Activated T-helper 1 cell treated with anti-CD3 and anti-CD28 coated beads, Interleukin-12 subunit alpha, Interleukin-12 subunit beta, Interleukin-2, Interleukin-4 antibody, amounts not matched to agents 30 ng/mL and 10 ng/mL and 1 ng/mL, durations not matched to agents 14 hours and 24 hours and 36 hours (primary cell): ENCODE data around the gene CD19. TPM values are rescaled to one million over a fixed set of nuclear protein-coding genes. Genes with fewer than 3 reads are reported as not detected.
A peak's percentile ranks its signal among the peaks of the same experiment; 100 is the strongest.

Experiments
- DNase-seq: peaks from one replicate; pipeline ENCODE4 v3.0.0; 2021; ENCODE audit warnings: low spot score
- H3K27ac Mint-ChIP-seq: one replicate; pipeline ENCODE4 v1.8.0; 2021; ENCODE audit warnings: mild to moderate bottlenecking, mixed read lengths
- H3K27me3 Mint-ChIP-seq: one replicate; pipeline ENCODE4 v1.8.0; 2022; ENCODE audit warnings: mild to moderate bottlenecking, moderate library complexity, mixed read lengths; ENCODE audit not compliant: insufficient read depth
- H3K36me3 Mint-ChIP-seq: one replicate; pipeline ENCODE4 v1.8.0; 2021; ENCODE audit warnings: low read depth, mixed read lengths
- H3K4me1 Mint-ChIP-seq: one replicate; pipeline ENCODE4 v1.8.0; 2021; ENCODE audit warnings: low read depth, mixed read lengths
- H3K4me3 Mint-ChIP-seq: one replicate; pipeline ENCODE4 v1.8.0; 2021; ENCODE audit warnings: mild to moderate bottlenecking, moderate library complexity, mixed read lengths
- H3K9me3 Mint-ChIP-seq: one replicate; pipeline ENCODE4 v1.8.0; 2021; ENCODE audit warnings: mixed read lengths
- intact Hi-C: fragments of 100-400 bp; cut with micrococcal nuclease; formaldehyde crosslinking; loops from one replicate; pipeline ENCODE4 v1.15.1; 2024
- total RNA-seq: library from RNA; stranded (reverse); gene quantifications from 2 replicates; pipeline ENCODE4 v1.2.3, GENCODE V29; 2022

CD19 gene
- total RNA-seq, 1 donor from 2014 or later = not detected

GRCh38 chr16:28981517-28981916, 49.7 kb downstream of the CD19 start:
- Mint-ChIP-seq H3K27me3 (no peaks in the 10 kb centered on the region), H3K4me3 (no peak overlapping the region), H3K36me3 (peaks cover 44% of the 10 kb centered on the region), H3K9me3 (no peaks in the 10 kb centered on the region), H3K27ac (no peak overlapping the region), H3K4me1 (peaks cover 24% of the 10 kb centered on the region)
- no peak for DNase-seq
- intact Hi-C loops = no loop called here

DNA sequence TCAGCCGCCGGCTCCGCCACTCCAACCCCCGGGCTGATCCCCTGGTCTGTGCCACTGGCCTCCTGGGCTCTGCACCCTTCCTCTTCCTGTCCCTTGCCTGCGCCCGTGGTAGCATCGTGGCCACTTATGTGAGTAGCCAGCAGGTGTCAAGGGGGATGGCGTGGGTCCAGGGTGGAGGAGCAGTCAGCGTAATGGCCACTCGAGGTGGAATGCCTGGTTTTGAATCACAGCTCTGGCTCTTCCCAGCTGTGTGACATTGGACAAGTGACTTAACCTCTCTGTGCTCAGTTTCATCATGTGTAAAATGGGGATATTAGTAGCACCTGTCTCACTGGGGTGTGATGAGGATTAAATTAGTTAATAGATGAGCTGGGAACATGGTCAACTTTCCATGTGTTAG, 50.6 kb downstream of the CD19 start:
- DNase-seq = no peak
- Mint-ChIP-seq H3K4me3 (no peak overlapping the region), H3K4me1 (peaks cover 29% of the 10 kb centered on the region), H3K27me3 (no peaks in the 10 kb centered on the region), H3K36me3 (peaks cover 48% of the 10 kb centered on the region), H3K27ac (no peak overlapping the region), H3K9me3 (peaks cover 3% of the 10 kb centered on the region)
- intact Hi-C loops = no loop called here

- H3K36me3 Mint-ChIP-seq = peaks cover 54% of the 10 kb centered on the region
- no peak overlapping the region for H3K27ac Mint-ChIP-seq
Measured at GRCh38 chr16:28982949-28983348, 51.2 kb downstream of the CD19 start.

DNA sequence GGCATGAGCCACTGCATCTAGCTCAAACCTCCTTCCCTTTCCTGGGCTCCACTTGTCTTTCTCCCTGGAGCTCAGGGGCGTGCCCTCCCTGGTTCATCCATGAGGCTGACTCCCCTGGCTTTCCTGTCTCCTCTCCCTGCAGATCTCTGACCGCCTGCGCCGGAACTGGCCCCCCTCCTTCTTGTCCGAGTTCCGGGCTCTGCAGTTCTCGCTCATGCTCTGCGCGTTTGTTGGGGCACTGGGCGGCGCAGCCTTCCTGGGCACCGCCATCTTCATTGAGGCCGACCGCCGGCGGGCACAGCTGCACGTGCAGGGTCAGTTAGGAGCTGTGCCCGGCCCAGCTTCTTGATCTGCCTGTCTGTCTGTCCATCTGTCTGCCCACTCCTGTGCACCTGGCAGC, 51.9 kb downstream of the CD19 start:
- no peak for DNase-seq
- Mint-ChIP-seq H3K27ac (peak overlapping the region; percentile 70), H3K36me3 (peaks cover 53% of the 10 kb centered on the region), H3K4me1 (peaks cover 32% of the 10 kb centered on the region), H3K27me3 (no peaks in the 10 kb centered on the region), H3K9me3 (peaks cover 3% of the 10 kb centered on the region), H3K4me3 (peak overlapping the region; percentile 34)
- intact Hi-C loops = loop anchor here (2.0 kb wide), 1 partner anchor 59 kb away; the partner anchor contains the start of gene RABEP2

More at GRCh38 chr16:28982949-28983348, 51.2 kb downstream of the CD19 start:
- Mint-ChIP-seq H3K27me3 (no peaks in the 10 kb centered on the region), H3K4me1 (peaks cover 34% of the 10 kb centered on the region), H3K4me3 (no peak overlapping the region), H3K9me3 (peaks cover 3% of the 10 kb centered on the region)
- no peak for DNase-seq
- intact Hi-C loops = no loop called here

GRCh38 chr16:28984091-28984490, 52.3 kb downstream of the CD19 start:
- Mint-ChIP-seq H3K36me3 (peaks cover 58% of the 10 kb centered on the region), H3K9me3 (peaks cover 3% of the 10 kb centered on the region), H3K4me1 (peaks cover 37% of the 10 kb centered on the region), H3K27me3 (no peaks in the 10 kb centered on the region), H3K27ac (peak overlapping the region; percentile 70), H3K4me3 (peak overlapping the region; percentile 64)
- intact Hi-C loops = loop anchor here (2.0 kb wide), 1 partner anchor 59 kb away; the partner anchor contains the start of gene RABEP2
- no peak for DNase-seq

- Mint-ChIP-seq H3K4me1 (peaks cover 42% of the 10 kb centered on the region), H3K36me3 (peaks cover 63% of the 10 kb centered on the region), H3K27me3 (no peaks in the 10 kb centered on the region), H3K27ac (peak within 1 kb of the TSS; percentile 98), H3K4me3 (peak within 1 kb of the TSS; percentile 90), H3K9me3 (peaks cover 3% of the 10 kb centered on the region)
- DNase-seq = peak; percentile 72
- intact Hi-C loops = loop anchor here (1.0 to 2.0 kb wide), 2 partner anchors 10 to 60 kb away; partner anchors contain the start of genes RABEP2 and SPNS1
Measured at GRCh38 chr16:28984619-28985135, 52.9 kb downstream of the CD19 start, which contains the start of gene LAT. LAT (plus strand) TSS chr16:28985052; CDS start chr16:28985418, 366 bp downstream.

DNA sequence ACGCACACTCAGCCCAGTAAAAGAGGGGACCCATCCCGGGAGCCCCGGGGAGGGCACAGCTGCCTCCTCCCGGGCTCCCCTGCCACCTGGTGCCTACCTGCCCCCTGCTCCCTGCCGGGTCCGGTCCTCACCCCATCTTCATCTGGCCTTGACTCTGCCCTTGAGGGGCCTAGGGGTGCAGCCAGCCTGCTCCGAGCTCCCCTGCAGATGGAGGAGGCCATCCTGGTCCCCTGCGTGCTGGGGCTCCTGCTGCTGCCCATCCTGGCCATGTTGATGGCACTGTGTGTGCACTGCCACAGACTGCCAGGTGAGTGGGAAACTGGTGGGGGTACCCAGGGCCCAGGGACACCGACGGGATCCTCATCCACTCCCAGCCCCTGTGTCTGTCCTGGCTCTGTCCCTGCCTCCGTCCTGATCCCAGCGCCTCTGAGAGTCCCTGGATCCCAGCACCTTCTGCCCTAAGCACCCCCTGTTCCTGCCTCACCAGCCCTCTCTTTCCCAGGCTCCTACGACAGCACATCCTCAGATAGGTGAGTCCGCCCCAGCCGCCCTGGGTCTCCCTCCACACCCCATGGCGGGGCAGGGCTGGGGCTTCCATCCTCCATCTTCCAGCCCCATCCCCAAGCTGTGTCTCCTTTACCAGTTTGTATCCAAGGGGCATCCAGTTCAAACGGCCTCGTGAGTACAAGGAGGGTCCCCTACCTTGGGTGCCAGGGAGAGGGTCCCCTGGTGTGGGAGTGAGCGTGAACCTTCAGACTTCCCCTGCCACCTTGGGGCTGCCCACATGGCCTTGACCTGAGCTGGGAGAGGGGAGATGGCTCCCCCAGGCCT, 53.7 kb downstream of the CD19 start:
- H3K4me3 Mint-ChIP-seq = peak overlapping the region; percentile 90
- peaks cover 3% of the 10 kb centered on the region for H3K9me3 Mint-ChIP-seq
- intact Hi-C loops = loop anchor here (1.0 to 2.0 kb wide), 3 partner anchors 11 to 61 kb away; partner anchors contain the start of genes RABEP2 and SPNS1
- H3K4me1 Mint-ChIP-seq = peaks cover 50% of the 10 kb centered on the region
- peak overlapping the region; percentile 98 for H3K27ac Mint-ChIP-seq
- H3K27me3 Mint-ChIP-seq = no peaks in the 10 kb centered on the region
- H3K36me3 Mint-ChIP-seq = peaks cover 68% of the 10 kb centered on the region
- DNase-seq = no peak

DNA sequence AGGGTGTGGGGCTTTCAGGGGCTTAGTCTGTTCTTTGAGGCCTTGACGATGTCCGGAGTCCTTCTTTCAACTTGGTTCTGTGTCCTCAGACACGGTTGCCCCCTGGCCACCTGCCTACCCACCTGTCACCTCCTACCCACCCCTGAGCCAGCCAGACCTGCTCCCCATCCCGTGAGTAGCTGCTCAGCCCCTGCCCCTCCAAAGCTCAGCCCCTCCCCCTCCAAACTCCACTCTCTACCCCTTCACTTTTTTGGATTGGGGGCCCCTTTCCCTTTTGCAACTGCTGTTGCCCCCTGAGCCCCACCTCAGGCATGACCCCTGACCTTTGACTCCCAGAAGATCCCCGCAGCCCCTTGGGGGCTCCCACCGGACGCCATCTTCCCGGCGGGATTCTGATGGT, 54.3 kb downstream of the CD19 start:
- intact Hi-C loops = loop anchor here (1.0 kb wide), 1 partner anchor 26 kb away; no protein-coding TSS in a partner anchor

DNA sequence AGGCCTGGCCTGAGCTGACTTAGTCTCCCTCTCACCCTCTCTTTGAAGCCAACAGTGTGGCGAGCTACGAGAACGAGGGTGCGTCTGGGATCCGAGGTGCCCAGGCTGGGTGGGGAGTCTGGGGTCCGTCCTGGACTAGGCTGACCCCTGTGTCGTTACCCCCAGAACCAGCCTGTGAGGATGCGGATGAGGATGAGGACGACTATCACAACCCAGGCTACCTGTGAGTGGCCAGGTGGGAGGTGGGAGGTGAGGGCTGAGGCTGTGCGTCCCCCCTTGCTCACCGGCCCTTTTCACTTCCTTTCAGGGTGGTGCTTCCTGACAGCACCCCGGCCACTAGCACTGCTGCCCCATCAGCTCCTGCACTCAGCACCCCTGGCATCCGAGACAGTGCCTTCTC, 54.7 kb downstream of the CD19 start:
- intact Hi-C loops = loop anchor here (1.0 kb wide), 1 partner anchor 26 kb away; no protein-coding TSS in a partner anchor
- Mint-ChIP-seq H3K4me3 (peak overlapping the region; percentile 90), H3K27me3 (no peaks in the 10 kb centered on the region)

More for the DNA sequence above, 54.3 kb downstream of the CD19 start:
- Mint-ChIP-seq H3K9me3 (peaks cover 3% of the 10 kb centered on the region), H3K27ac (peak overlapping the region; percentile 98), H3K4me3 (peak overlapping the region; percentile 90), H3K4me1 (peaks cover 56% of the 10 kb centered on the region), H3K27me3 (no peaks in the 10 kb centered on the region), H3K36me3 (peaks cover 68% of the 10 kb centered on the region)
- no peak for DNase-seq

DNA sequence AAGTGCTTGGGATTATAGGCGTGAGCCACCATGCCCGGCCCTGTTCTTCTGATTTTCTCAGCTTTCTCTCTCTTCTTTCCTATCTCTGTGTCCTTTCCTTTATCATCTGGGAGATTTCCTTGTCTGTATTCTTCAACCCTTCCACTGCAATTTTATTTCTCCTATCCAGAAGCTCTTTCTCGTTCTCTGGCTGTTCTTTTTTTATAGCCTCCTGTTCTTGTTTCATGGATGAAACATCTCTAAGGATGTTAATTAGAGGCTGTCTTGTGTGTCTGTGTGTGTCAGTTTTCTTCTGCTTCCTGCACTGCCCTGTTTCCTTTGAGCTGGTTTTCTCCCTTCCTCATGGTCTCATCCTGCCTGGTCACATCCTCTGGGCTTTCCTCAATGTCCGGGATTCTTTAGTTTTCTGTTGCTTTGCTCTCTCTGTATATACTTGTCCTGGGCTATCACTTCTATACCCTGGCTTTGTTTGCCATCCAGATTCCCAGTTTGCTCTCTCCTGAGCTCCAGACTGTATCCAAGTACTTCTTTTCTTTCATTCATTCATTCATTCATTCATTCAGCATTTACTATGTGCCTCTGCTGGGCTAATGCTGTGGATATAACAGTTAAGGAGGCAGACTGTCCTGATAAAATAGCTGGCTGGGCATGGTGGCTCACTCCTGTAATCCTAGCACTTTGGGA, 55.5 kb downstream of the CD19 start:
- Mint-ChIP-seq H3K4me3 (peak overlapping the region; percentile 90), H3K27me3 (no peaks in the 10 kb centered on the region), H3K9me3 (peaks cover 3% of the 10 kb centered on the region), H3K4me1 (peaks cover 58% of the 10 kb centered on the region), H3K36me3 (peaks cover 66% of the 10 kb centered on the region), H3K27ac (peak overlapping the region; percentile 94)
- intact Hi-C loops = no loop called here
- DNase-seq = no peak

More for the DNA sequence above, 54.7 kb downstream of the CD19 start:
- Mint-ChIP-seq H3K4me1 (peaks cover 58% of the 10 kb centered on the region), H3K27ac (peak overlapping the region; percentile 98), H3K9me3 (peaks cover 3% of the 10 kb centered on the region), H3K36me3 (peaks cover 67% of the 10 kb centered on the region)
- no peak for DNase-seq
